Psoas muscle (tissue), 8 donors: ENCODE data around the gene CADM1. TPM values are rescaled to one million over a fixed set of nuclear protein-coding genes. Genes with fewer than 3 reads are reported as not detected.
A peak's percentile ranks its signal among the peaks of the same experiment; 100 is the strongest.

Source experiments
- ATAC-seq, 4 donors: fragments of 200-7000 bp; cut with Tn5 transposase; one replicate each; pipeline ENCODE4 v1.9.1; 2020; ENCODE audit warnings: moderate library complexity in 3 of 4, mild to moderate bottlenecking in 2 of 4
- DNase-seq, 2 donors: peaks; one replicate each; pipeline ENCODE4 v3.0.0-alpha.2; 2020
- H3K27ac ChIP-seq: fragments of 200-600 bp; one replicate; pipeline ENCODE4 v1.8.0; 2022
- H3K27me3 ChIP-seq, 3 donors: fragments of 200-600 bp in 1 of 3; one replicate each; pipeline versions ENCODE4 v1.6.1 to v1.8.0; 2013 to 2022; ENCODE audit warnings: low read length in 2 of 3, mild to moderate bottlenecking in 2 of 3, moderate library complexity in 1 of 3; ENCODE audit not compliant: insufficient read depth in 3 of 3
- H3K36me3 ChIP-seq, 2 donors: fragments of 200-600 bp in 1 of 2; one replicate each; pipeline versions ENCODE4 v1.6.1 to v1.8.0; 2013 to 2022; ENCODE audit warnings: low read depth in 1 of 2, mild to moderate bottlenecking in 1 of 2, moderate library complexity in 1 of 2; ENCODE audit not compliant: insufficient read depth in 1 of 2
- H3K4me1 ChIP-seq: fragments of 200-600 bp; one replicate; pipeline ENCODE4 v1.8.0; 2022
- H3K4me3 ChIP-seq: fragments of 200-600 bp; one replicate; pipeline ENCODE4 v1.8.0; 2022; ENCODE audit warnings: mild to moderate bottlenecking
- H3K9me3 ChIP-seq: fragments of 200-600 bp; one replicate; pipeline ENCODE4 v1.8.0; 2022
- CTCF ChIP-seq: fragments of 200-600 bp; IDR thresholded peaks from one replicate; pipeline ENCODE4 v1.8.0; 2022; ENCODE audit warnings: antibody characterized with exemption
- WGBS, 3 donors: extraction: QIAGEN DNeasy Blood & Tissue Kit; methylation state at CpG; one replicate each; pipeline versions ENCODE4 v1.1.6 to v1.1.7; 2013; 5-methylcytosine and 5-hydroxymethylcytosine counted together
- intact Hi-C, 2 donors: fragments of 100-400 bp; cut with DNase I; formaldehyde crosslinking; loops; one replicate each; pipeline versions ENCODE4 v1.11.0 to v1.14.2; 2022
- polyA plus RNA-seq, 3 donors: library from polyadenylated mRNA; stranded (reverse); fragments of 200-250 nt; gene quantifications; one replicate each; pipeline ENCODE4 v1.2.3, GENCODE V29; 2013
- total RNA-seq, 4 donors: library from RNA; stranded (reverse); fragmentation: NEBNext Ultra II Directional in 2 of 4; extraction: Animal tissue kit (Norgen Biotek cat#: 25700) in 2 of 4; gene quantifications; one replicate each; pipeline versions ENCODE4 v1.2.1 to v1.2.4, GENCODE V29; 2021 to 2023
- donor health status: healthy with polysubstance abuse.
- donor health status: DM: no; HTN: no; CAD: no; lungs with moderate emphysema.
- donor health status: Bipolar disorder and iron deficiency.
- donor health status: healthy.
- donor health status: DM: yes; HTN: yes; CAD: no.
- donor health status: DM: no; HTN: no; CAD: no.
- donor health status: DM: no; HTN: no; CAD: no.
- donor health status: DM: yes; HTN: yes; CAD: no.

The CADM1 gene
- total and polyA plus RNA-seq, 7 donors = 3.1 to 12.4 (median 9.5) TPM

- WGBS, 3 donors = 35 to 51% (median 41%) methylated on average over 4 of the region's 4 CpGs
- no peak for TF ChIP-seq CTCF
- Histone ChIP-seq H3K4me1 (peaks cover 18% of the 10 kb centered on the region), H3K36me3 (no peaks in the 10 kb centered on the region), H3K27ac (peak overlapping the region; percentile 86), H3K4me3 (peak overlapping the region; percentile 39), H3K27me3 (no peaks in the 10 kb centered on the region), H3K9me3 (no peaks in the 10 kb centered on the region)
- no peak for ATAC-seq
- DNase-seq = no peak
- intact Hi-C loops = no loop called here
These were observed 336.8 kb downstream of the CADM1 start for GRCh38 chr11:115167456-115167855.

GRCh38 chr11:115166820-115167219 lies 337.4 kb downstream of the CADM1 start:
- peak overlapping the region; percentile 86 for H3K27ac ChIP-seq
- WGBS, 3 donors = 69 to 79% (median 72%) methylated on average over 6 of the region's 6 CpGs
- intact Hi-C loops = no loop called here

DNA sequence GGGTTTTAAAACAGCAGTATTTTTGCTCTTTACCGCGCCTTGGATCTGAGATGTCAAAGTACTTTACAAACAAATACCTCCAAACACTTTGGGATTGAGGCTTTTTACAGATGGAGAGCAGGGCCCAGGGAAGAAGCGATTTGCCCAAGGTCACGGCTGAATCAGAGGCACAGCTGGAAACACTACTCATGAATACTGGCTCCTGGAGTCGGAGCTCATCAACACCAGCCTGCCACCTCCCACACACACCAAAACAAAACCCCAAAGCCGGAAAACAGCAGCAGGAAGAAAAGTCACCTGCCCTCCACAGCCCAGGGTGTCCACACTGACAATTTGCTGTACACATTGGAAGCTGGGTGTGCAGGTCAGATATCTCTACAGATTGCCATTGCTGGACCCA lies 339.4 kb downstream of the CADM1 start:
- DNase-seq = no peak
- ATAC-seq = no peak
- WGBS, 3 donors = 47 to 70% (median 58%) methylated on average over 6 of the region's 6 CpGs
- Histone ChIP-seq H3K36me3 (no peaks in the 10 kb centered on the region), H3K27me3 (no peaks in the 10 kb centered on the region), H3K4me3 (no peak overlapping the region), H3K9me3 (no peaks in the 10 kb centered on the region), H3K27ac (no peak overlapping the region), H3K4me1 (peaks cover 15% of the 10 kb centered on the region)
- no peak for TF ChIP-seq CTCF
- intact Hi-C loops = loop anchor here in 1 of 2 donors (5.0 kb wide), 1 partner anchor 82 kb away; no protein-coding TSS in a partner anchor

More at GRCh38 chr11:115166820-115167219, 337.4 kb downstream of the CADM1 start:
- H3K36me3 ChIP-seq = no peaks in the 10 kb centered on the region
- DNase-seq = no peak
- peaks cover 18% of the 10 kb centered on the region for H3K4me1 ChIP-seq
- no peak for TF ChIP-seq CTCF
- ATAC-seq = peak in 1 of 4 donors; percentile 21
- no peaks in the 10 kb centered on the region for H3K27me3 ChIP-seq
- H3K4me3 ChIP-seq = no peak overlapping the region
- no peaks in the 10 kb centered on the region for H3K9me3 ChIP-seq

- H3K36me3 ChIP-seq = no peaks in the 10 kb centered on the region
- no peak overlapping the region for H3K27ac ChIP-seq
- H3K9me3 ChIP-seq = no peaks in the 10 kb centered on the region
- no peak for TF ChIP-seq CTCF
- H3K4me3 ChIP-seq = no peak overlapping the region
- ATAC-seq (no peak), DNase-seq (no peak)
- H3K4me1 ChIP-seq = peaks cover 9% of the 10 kb centered on the region
- 61 to 83% (median 75%) methylated on average over 2 of the region's 2 CpGs for WGBS, 3 donors
- no peaks in the 10 kb centered on the region for H3K27me3 ChIP-seq
- intact Hi-C loops = loop anchor here in 1 of 2 donors (5.0 kb wide), 1 partner anchor 81 kb away; no protein-coding TSS in a partner anchor
These were observed 341.3 kb downstream of the CADM1 start for GRCh38 chr11:115162919-115163318.

- TF ChIP-seq CTCF = no peak
- intact Hi-C loops = loop anchor here in 1 of 2 donors (5.0 kb wide), 1 partner anchor 80 kb away; no protein-coding TSS in a partner anchor
These were observed 342.3 kb downstream of the CADM1 start for GRCh38 chr11:115161876-115162275.

More at GRCh38 chr11:115161876-115162275, 342.3 kb downstream of the CADM1 start:
- Histone ChIP-seq H3K27ac (no peak overlapping the region), H3K4me3 (no peak overlapping the region), H3K27me3 (no peaks in the 10 kb centered on the region), H3K4me1 (no peaks in the 10 kb centered on the region), H3K36me3 (no peaks in the 10 kb centered on the region), H3K9me3 (no peaks in the 10 kb centered on the region)
- ATAC-seq (no peak), DNase-seq (no peak)
- 79 to 85% (median 84%) methylated on average over 2 of the region's 2 CpGs for WGBS, 3 donors
